ENCODE measurements around the gene TMEM130.

Gene TMEM130

DNA sequence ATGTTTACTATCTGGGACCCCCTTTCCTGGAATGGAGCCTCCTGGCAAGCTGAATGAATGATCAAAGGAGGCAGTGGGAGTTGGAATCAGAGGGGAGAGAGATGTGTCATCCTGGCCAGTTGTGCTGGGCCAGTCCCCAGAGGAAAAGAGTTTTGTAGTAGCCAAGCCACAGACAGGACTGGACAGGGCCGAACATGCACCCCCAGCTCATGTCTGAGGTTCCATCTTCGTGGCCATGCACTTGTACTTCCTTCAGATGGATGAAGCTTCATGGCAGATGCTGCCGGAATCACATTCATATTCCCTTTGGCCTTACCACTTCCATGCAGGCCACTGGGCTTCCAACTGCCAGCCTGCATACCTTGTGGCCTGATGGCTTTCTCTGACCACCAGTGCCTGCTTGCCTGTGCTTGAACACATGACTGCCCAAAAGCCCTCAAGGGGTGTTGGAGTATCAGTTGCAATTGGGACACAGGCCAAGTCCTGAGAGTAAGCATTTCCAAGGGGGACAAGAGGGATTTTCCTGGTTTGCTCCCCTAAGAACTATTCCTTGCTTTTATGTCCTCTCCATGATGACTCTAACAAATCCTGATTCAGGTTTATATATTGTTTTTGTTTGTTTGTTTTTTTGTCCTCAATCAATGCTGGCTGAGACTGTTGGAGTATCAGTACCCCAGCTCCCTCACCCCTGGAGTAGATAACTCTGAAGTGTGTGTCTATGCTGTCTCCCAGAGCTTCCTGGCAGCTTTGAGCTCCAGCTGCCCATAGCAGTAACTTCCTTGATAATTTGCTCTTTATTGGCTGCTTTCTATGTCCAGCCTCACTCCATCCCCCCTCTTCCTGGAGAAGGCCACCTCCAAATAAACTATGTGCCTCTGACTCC is 63.6 kb downstream of the TMEM130 start:
- TF ChIP-seq REST (IDR thresholded peaks at IDR 0.05; ENCODE audit: insufficient read depth in 1 of 2, low read depth in 2 of 2, low read length in 2 of 2) (no peak), TAF1 (IDR thresholded peaks at IDR 0.05; ENCODE audit: borderline replicate concordance, insufficient read depth, low read length) (no peak), POLR2AphosphoS5 (IDR thresholded peaks at IDR 0.05; ENCODE audit: low read depth, low read length) (no peak), SIN3A (IDR thresholded peaks at IDR 0.05; ENCODE audit: borderline replicate concordance, insufficient read depth, low read length) (no peak), FOXP2 (optimal IDR thresholded peaks at IDR 0.05; ENCODE audit: borderline replicate concordance, extremely low read depth, extremely low read length, insufficient read depth) (no peak)

GRCh38 chr7:98802781-98803110 is 67.1 kb downstream of the TMEM130 start:
- TF ChIP-seq POLR2AphosphoS5 (IDR thresholded peaks at IDR 0.05; ENCODE audit: low read depth, low read length), result no peak
- no peak for TF ChIP-seq TAF1 (IDR thresholded peaks at IDR 0.05; ENCODE audit: borderline replicate concordance, insufficient read depth, low read length)
- TF ChIP-seq REST (IDR thresholded peaks at IDR 0.05; ENCODE audit: insufficient read depth in 1 of 2, low read depth in 2 of 2, low read length in 2 of 2), result no peak
- no peak for TF ChIP-seq FOXP2 (optimal IDR thresholded peaks at IDR 0.05; ENCODE audit: borderline replicate concordance, extremely low read depth, extremely low read length, insufficient read depth)
- TF ChIP-seq SIN3A (IDR thresholded peaks at IDR 0.05; ENCODE audit: borderline replicate concordance, insufficient read depth, low read length), result no peak

- TF ChIP-seq TAF1 (IDR thresholded peaks at IDR 0.05; ENCODE audit: borderline replicate concordance, insufficient read depth, low read length) (no peak), SIN3A (IDR thresholded peaks at IDR 0.05; ENCODE audit: borderline replicate concordance, insufficient read depth, low read length) (no peak), FOXP2 (optimal IDR thresholded peaks at IDR 0.05; ENCODE audit: borderline replicate concordance, extremely low read depth, extremely low read length, insufficient read depth) (no peak), REST (IDR thresholded peaks at IDR 0.05; ENCODE audit: insufficient read depth in 1 of 2, low read depth in 2 of 2, low read length in 2 of 2) (no peak), POLR2AphosphoS5 (IDR thresholded peaks at IDR 0.05; ENCODE audit: low read depth, low read length) (no peak)
Measured at GRCh38 chr7:98802088-98802780, 67.6 kb downstream of the TMEM130 start.

DNA sequence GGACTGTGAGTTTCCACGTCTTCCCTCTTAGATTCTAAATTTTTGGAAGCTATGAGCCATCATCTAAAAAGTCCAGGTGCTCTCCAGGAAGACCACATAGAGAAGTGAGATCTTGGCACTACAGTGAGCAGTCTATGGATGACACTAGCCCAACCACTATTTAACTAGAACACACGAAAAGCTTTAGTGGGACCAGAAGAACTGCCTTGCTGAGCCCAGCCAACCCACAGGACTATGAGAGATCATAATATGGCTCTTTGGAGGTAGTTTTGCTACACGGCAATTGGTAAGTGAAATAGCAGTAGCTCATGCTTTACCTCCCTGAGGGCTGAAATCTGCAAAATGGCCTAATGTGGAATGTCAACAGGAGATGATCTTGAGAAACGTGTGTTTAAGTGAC is 68.8 kb downstream of the TMEM130 start:
- no peak for TF ChIP-seq FOXP2 (optimal IDR thresholded peaks at IDR 0.05; ENCODE audit: borderline replicate concordance, extremely low read depth, extremely low read length, insufficient read depth)
- no peak for TF ChIP-seq POLR2AphosphoS5 (IDR thresholded peaks at IDR 0.05; ENCODE audit: low read depth, low read length)
- TF ChIP-seq TAF1 (IDR thresholded peaks at IDR 0.05; ENCODE audit: borderline replicate concordance, insufficient read depth, low read length), result no peak
- no peak for TF ChIP-seq REST (IDR thresholded peaks at IDR 0.05; ENCODE audit: insufficient read depth in 1 of 2, low read depth in 2 of 2, low read length in 2 of 2)
- TF ChIP-seq SIN3A (IDR thresholded peaks at IDR 0.05; ENCODE audit: borderline replicate concordance, insufficient read depth, low read length), result no peak
